K562 (cell line): ENCODE results near the gene LRRC25. TPM values are rescaled to one million over a fixed set of nuclear protein-coding genes. Genes with fewer than 3 reads are reported as not detected.

Source experiments
- BRD4 ChIP-seq: fragments of 200-600 bp; sonication (generic); IDR thresholded peaks from 2 replicates; pipeline ENCODE4 v1.6.1; 2017; ENCODE audit warnings: inconsistent platforms
- CBX3 ChIP-seq, 2 experiments: IDR thresholded peaks; 1 replicate in 1 of 2; 2 replicates in 1 of 2; pipeline ENCODE4 v1.6.1; 2012; ENCODE audit warnings: inconsistent platforms in 2 of 2, low read length in 2 of 2, borderline replicate concordance in 1 of 2, control low read depth in 1 of 2
- CCNT2 ChIP-seq: IDR thresholded peaks from 2 replicates; pipeline ENCODE4 v1.6.1; 2011; ENCODE audit warnings: borderline replicate concordance, low read depth, mild to moderate bottlenecking, moderate library complexity, mixed read lengths, low read length; ENCODE audit not compliant: insufficient read length; ENCODE audit errors: extremely low read depth
- CXXC5 ChIP-seq: fragments of 250-450 bp; sonication (Bioruptor Pico); IDR thresholded peaks from 2 replicates; pipeline ENCODE4 v1.8.0; 2022; ENCODE audit warnings: inconsistent platforms, mild to moderate bottlenecking, moderate library complexity
- RBBP5 ChIP-seq: fragments of 200-600 bp; sonication (generic); IDR thresholded peaks from 2 replicates; pipeline ENCODE4 v1.6.1; 2012; ENCODE audit warnings: borderline replicate concordance, mild to moderate bottlenecking, low read length, control low read depth, inconsistent platforms; ENCODE audit not compliant: insufficient read depth, poor library complexity, severe bottlenecking
- SMARCA4 ChIP-seq: fragments of 450-650 bp; IDR thresholded peaks from 2 replicates; pipeline ENCODE4 v1.6.1; 2016
- SMARCA5 ChIP-seq: fragments of 450-650 bp; IDR thresholded peaks from 2 replicates; pipeline ENCODE4 v1.6.1; 2016
- ZEB2 ChIP-seq: fragments of 450-650 bp; IDR thresholded peaks from 2 replicates; pipeline ENCODE4 v1.6.1; 2016
- ZNF212 ChIP-seq: fragments of 450-650 bp; formaldehyde crosslinking; IDR thresholded peaks from 2 replicates; pipeline ENCODE4 v1.4.0; 2020; ENCODE audit warnings: mild to moderate bottlenecking
- ZNF584 ChIP-seq: fragments of 200-800 bp; sonication (Bioruptor generic); IDR thresholded peaks from 2 replicates; pipeline ENCODE4 v1.6.1; 2016; ENCODE audit warnings: low read depth, mild to moderate bottlenecking, missing genetic modification characterization, missing compliant biosample characterization
- ZNF79 ChIP-seq: fragments of 250-450 bp; sonication (Bioruptor Pico); IDR thresholded peaks from 2 replicates; pipeline ENCODE4 v1.4.0; 2020; ENCODE audit warnings: low read depth, mild to moderate bottlenecking, moderate library complexity
- polyA plus RNA-seq, 8 experiments: library from polyadenylated mRNA; depleted of rRNA in 4 of 8; stranded (reverse) in 5 of 8; unstranded in 3 of 8; fragments of >200 nt; fragmentation: Nextera tagmentation in 2 of 8; fragmentation: Illumina TruSeq in 1 of 8; extraction: Ambion mirVana in 2 of 8; extraction: Trizol in 1 of 8; gene quantifications; 2 replicates each; pipeline versions ENCODE4 v1.2.1 to v1.2.3, GENCODE V29; 2011 to 2014; ENCODE audit warnings: inconsistent platforms in 1 of 8, missing spikeins in 1 of 8
- total RNA-seq, 7 experiments: library from RNA; depleted of rRNA in 6 of 7; stranded (reverse); fragments of >200 nt in 6 of 7; fragmentation: Illumina TruSeq in 2 of 7; extraction: Trizol in 2 of 7; gene quantifications; 2 replicates each; pipeline versions ENCODE4 v1.2.1 to v1.2.3, GENCODE V29; 2011 to 2021; ENCODE audit warnings: low replicate concordance in 1 of 7
- TF ChIP-seq, protein P1 (sequence below): fragments of 450-650 bp; IDR thresholded peaks from 2 replicates; pipeline ENCODE4 v1.6.1; 2018; ENCODE audit not compliant: partially characterized antibody
- TF ChIP-seq, protein P2 (sequence below): sonication (generic); formaldehyde crosslinking; IDR thresholded peaks from 2 replicates; pipeline ENCODE4 v1.8.0; 2022; ENCODE audit warnings: mild to moderate bottlenecking, missing genetic modification reagents, borderline replicate concordance
- TF ChIP-seq, protein P3 (sequence below), 2 experiments: IDR thresholded peaks; 2 replicates each; pipeline ENCODE4 v1.6.1; 2012; ENCODE audit warnings: improper control_type of control experiment in 2 of 2, low read depth in 2 of 2, low read length in 2 of 2, borderline replicate concordance in 1 of 2
- TF ChIP-seq, protein P4 (sequence below): fragments of 250-450 bp; sonication (Bioruptor Pico); IDR thresholded peaks from 2 replicates; pipeline ENCODE4 v1.5.0; 2021; ENCODE audit warnings: mild to moderate bottlenecking, moderate library complexity

LRRC25 gene
- total and polyA plus RNA-seq, 9 of the 15 experiments (the other 6 are each of a cell fraction or from before 2014, with no cell fraction given) = 0.07 to 0.36 (median 0.10) TPM; not detected in 3

DNA sequence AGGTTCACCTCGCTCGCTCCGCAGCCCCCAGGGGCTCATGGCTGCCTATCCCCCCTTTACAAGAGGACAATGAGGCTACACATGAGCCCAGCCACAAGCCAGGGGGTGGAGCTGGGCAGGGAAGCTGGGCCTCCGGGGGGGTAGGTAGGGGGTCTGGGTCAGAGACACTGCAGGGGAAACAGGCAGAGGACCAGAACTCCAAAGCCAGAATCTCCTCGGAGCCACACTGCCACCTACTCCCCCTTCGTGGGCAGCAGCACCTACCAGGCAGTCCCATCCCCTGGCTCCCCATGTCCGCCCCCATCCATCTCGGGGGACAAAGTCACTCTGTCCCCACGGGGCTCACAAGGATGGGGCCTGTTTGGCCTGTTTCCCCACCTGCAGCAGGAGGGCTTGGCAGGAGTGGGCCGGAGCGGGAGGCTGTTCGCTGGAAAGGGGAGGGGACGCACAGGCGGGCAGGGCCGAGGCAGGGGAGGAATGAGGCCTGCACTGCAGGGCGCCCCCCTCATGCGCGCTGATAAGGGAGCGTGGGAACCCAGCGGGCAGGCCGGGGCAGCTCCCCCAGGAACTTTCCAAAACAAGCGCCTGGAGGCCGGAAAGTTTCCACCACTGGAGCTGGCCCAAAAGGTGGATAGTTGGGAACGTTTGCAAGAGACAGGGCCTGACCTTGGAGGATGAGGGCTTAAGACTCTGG lies 41.1 kb upstream of the LRRC25 start (continued):
- TF ChIP-seq, protein P1, sequence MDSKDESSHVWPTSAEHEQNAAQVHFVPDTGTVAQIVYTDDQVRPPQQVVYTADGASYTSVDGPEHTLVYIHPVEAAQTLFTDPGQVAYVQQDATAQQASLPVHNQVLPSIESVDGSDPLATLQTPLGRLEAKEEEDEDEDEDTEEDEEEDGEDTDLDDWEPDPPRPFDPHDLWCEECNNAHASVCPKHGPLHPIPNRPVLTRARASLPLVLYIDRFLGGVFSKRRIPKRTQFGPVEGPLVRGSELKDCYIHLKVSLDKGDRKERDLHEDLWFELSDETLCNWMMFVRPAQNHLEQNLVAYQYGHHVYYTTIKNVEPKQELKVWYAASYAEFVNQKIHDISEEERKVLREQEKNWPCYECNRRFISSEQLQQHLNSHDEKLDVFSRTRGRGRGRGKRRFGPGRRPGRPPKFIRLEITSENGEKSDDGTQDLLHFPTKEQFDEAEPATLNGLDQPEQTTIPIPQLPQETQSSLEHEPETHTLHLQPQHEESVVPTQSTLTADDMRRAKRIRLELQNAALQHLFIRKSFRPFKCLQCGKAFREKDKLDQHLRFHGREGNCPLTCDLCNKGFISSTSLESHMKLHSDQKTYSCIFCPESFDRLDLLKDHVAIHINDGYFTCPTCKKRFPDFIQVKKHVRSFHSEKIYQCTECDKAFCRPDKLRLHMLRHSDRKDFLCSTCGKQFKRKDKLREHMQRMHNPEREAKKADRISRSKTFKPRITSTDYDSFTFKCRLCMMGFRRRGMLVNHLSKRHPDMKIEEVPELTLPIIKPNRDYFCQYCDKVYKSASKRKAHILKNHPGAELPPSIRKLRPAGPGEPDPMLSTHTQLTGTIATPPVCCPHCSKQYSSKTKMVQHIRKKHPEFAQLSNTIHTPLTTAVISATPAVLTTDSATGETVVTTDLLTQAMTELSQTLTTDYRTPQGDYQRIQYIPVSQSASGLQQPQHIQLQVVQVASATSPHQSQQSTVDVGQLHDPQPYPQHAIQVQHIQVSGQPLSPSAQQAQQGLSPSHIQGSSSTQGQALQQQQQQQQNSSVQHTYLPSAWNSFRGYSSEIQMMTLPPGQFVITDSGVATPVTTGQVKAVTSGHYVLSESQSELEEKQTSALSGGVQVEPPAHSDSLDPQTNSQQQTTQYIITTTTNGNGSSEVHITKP = peak; percentile 84
- no peak for TF ChIP-seq BRD4
- TF ChIP-seq, protein P2, sequence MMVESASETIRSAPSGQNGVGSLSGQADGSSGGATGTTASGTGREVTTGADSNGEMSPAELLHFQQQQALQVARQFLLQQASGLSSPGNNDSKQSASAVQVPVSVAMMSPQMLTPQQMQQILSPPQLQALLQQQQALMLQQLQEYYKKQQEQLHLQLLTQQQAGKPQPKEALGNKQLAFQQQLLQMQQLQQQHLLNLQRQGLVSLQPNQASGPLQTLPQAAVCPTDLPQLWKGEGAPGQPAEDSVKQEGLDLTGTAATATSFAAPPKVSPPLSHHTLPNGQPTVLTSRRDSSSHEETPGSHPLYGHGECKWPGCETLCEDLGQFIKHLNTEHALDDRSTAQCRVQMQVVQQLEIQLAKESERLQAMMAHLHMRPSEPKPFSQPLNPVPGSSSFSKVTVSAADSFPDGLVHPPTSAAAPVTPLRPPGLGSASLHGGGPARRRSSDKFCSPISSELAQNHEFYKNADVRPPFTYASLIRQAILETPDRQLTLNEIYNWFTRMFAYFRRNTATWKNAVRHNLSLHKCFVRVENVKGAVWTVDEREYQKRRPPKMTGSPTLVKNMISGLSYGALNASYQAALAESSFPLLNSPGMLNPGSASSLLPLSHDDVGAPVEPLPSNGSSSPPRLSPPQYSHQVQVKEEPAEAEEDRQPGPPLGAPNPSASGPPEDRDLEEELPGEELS (CRISPR knock-in tag) = no peak
- TF ChIP-seq RBBP5 = no peak
- peak; percentile 38; the same call in 1 of the 2 replicates for TF ChIP-seq SMARCA5
- TF ChIP-seq, protein P3, sequence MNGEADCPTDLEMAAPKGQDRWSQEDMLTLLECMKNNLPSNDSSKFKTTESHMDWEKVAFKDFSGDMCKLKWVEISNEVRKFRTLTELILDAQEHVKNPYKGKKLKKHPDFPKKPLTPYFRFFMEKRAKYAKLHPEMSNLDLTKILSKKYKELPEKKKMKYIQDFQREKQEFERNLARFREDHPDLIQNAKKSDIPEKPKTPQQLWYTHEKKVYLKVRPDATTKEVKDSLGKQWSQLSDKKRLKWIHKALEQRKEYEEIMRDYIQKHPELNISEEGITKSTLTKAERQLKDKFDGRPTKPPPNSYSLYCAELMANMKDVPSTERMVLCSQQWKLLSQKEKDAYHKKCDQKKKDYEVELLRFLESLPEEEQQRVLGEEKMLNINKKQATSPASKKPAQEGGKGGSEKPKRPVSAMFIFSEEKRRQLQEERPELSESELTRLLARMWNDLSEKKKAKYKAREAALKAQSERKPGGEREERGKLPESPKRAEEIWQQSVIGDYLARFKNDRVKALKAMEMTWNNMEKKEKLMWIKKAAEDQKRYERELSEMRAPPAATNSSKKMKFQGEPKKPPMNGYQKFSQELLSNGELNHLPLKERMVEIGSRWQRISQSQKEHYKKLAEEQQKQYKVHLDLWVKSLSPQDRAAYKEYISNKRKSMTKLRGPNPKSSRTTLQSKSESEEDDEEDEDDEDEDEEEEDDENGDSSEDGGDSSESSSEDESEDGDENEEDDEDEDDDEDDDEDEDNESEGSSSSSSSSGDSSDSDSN (IDR thresholded peaks at IDR 0.05; ENCODE audit: borderline replicate concordance in 1 of 2, low read depth in 2 of 2, low read length in 2 of 2) = 0 out of 4 replicates have a peak, but pooled peaks have one; percentile 15 to 51
- TF ChIP-seq SMARCA4 = peak; percentile 77
- TF ChIP-seq, protein P4, sequence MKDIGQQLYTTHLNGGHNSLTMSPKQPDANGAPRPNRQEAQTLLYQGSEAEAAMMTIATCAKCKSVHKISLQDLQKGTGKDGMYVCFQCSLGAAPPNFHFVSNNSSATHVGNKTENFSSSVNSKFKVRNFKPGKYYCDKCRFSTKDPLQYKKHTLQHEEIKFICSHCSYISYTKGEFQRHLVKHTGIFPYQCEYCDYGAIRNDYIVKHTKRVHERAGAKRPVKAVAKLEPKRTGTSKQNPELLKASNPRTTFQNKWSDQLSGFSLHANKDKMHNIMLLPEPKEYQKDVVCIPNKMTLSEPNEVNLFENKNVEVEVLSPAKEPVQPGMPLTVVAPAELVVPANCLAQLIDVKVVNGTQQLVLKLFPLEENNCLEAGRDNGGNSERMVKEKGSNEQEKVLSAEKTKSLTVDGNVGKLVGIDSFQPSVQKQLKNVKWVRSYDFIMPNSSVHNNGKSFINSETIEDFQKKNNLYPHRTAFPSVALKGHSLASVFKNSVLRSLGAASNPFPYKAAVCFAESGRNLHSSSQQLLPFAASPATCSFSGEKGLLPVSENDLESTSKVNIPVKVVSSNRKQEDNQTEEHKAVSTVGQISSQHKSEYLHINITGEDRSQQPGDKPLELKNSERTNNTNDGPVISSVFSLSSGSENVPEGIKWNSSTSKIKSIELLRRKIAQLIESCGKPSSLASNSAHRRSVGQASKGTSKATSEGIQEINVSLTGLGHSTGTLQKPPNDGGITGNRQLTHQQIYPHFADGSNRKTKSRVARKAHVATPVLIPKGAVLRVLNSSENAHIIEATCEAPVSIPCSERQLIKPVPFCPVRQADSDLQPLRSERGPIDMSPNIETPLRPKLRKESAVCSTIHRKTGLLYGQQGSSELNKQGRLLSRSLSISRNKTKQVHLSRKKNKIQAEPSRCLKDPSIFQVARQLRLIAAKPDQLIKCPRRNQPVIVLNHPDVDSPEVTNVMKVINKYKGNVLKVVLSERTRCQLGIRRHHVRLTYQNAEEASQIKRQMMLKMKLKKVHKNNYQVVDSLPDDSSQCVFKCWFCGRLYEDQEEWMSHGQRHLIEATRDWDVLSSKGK (CRISPR knock-in tag) = no peak
- no peak for TF ChIP-seq ZNF79 (CRISPR knock-in tag)
- TF ChIP-seq CXXC5 (CRISPR knock-in tag) = peak; percentile 91
- TF ChIP-seq ZNF584 (CRISPR knock-in tag) = no peak
- peak; percentile 78 for TF ChIP-seq CCNT2
- TF ChIP-seq ZEB2 = no peak
- no peak for TF ChIP-seq CBX3 (IDR thresholded peaks at IDR 0.05; ENCODE audit: borderline replicate concordance in 1 of 2, low read length in 2 of 2)
- TF ChIP-seq ZNF212 = 0 out of 2 replicates have a peak, but pooled peaks have one; percentile 18
